ENCODE measurements around the gene RPL10.

Gene RPL10

DNA sequence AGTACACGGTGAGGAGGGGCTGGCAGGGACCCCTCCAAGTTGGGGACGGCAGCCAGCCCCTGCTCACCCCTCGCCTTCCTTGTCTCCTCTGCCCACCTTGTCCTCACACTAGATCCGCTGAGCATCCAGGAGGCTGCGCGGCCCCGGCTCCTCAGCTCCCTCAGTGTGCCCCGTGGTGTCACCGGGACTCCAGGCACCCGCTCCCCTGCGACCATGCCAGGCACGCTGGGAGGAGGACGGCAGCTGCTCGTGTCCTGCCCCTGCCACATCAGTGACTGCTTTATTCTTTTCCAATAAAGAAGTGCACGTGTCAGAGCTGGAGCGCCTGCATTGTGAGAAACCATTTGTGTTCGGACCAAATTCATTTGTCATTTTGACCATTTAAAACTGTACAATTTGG lies 52.1 kb downstream of the RPL10 start:
- TF ChIP-seq, protein P1, sequence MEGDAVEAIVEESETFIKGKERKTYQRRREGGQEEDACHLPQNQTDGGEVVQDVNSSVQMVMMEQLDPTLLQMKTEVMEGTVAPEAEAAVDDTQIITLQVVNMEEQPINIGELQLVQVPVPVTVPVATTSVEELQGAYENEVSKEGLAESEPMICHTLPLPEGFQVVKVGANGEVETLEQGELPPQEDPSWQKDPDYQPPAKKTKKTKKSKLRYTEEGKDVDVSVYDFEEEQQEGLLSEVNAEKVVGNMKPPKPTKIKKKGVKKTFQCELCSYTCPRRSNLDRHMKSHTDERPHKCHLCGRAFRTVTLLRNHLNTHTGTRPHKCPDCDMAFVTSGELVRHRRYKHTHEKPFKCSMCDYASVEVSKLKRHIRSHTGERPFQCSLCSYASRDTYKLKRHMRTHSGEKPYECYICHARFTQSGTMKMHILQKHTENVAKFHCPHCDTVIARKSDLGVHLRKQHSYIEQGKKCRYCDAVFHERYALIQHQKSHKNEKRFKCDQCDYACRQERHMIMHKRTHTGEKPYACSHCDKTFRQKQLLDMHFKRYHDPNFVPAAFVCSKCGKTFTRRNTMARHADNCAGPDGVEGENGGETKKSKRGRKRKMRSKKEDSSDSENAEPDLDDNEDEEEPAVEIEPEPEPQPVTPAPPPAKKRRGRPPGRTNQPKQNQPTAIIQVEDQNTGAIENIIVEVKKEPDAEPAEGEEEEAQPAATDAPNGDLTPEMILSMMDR (IDR thresholded peaks at IDR 0.05; ENCODE audit: insufficient read depth, low read depth, low read length, missing control alignments), result no peak
- no peak overlapping the region for H3K4me3 ChIP-seq (ENCODE audit: low read depth, low read length)
- no peak for DNase-seq (ENCODE audit: low read depth)
